HepG2 (cell line): ENCODE results near the gene KCNA3. TPM values are rescaled to one million over a fixed set of nuclear protein-coding genes. Genes with fewer than 3 reads are reported as not detected.

Experiments used
- ATAC-seq: fragments of 200-7000 bp; cut with Tn5 transposase; 3 replicates; pipeline ENCODE4 v1.9.1; 2020; ENCODE audit warnings: mild to moderate bottlenecking, moderate library complexity
- BruUV-seq: library from RNA; stranded (reverse); fragments of 400-500 nt; replicated peaks from 2 replicates; lab custom pipeline; 2021; lab: Mats Ljungman, UMichigan
- CTCF ChIA-PET: fragments of 300-600 bp; formaldehyde crosslinking; extraction: SDS; loops from one replicate; lab custom pipeline; 2021; ENCODE audit warnings: low total read pairs, inconsistent platforms, low intra/inter-chr PET ratio; lab: Yijun Ruan, JAX
- POLR2A ChIA-PET: fragments of 350-600 bp; sonication (Branson Sonifier 250); formaldehyde crosslinking; loops from one replicate; lab custom pipeline; 2020; ENCODE audit warnings: antibody characterized with exemption, inconsistent platforms; lab: Yijun Ruan, JAX
- DNase-seq: peaks from one replicate; pipeline ENCODE4 v3.0.0-alpha.2; 2015; ENCODE audit warnings: low spot score
- FAIRE-seq: peaks from 3 replicates; lab custom pipeline; 2011; peaks lifted over from hg19 to GRCh38; lab: Jason Lieb, UNC
- H2AFZ ChIP-seq: one replicate; pipeline ENCODE4 v1.6.1; 2011; ENCODE audit warnings: low read length, inconsistent platforms
- H3K27ac ChIP-seq: fragments of 300-600 bp; 3 replicates; pipeline ENCODE4 v1.8.0; 2011; ENCODE audit warnings: mixed run types, mild to moderate bottlenecking, mixed read lengths, low read length, inconsistent platforms; ENCODE audit not compliant: insufficient read depth; ENCODE audit errors: extremely low read length
- H3K27me3 ChIP-seq, 2 experiments: fragments of 200-600 bp in 1 of 2; 2 replicates in 1 of 2; 3 replicates in 1 of 2; pipeline versions ENCODE4 v1.6.0 to v1.8.0; 2011; ENCODE audit warnings: low read length in 2 of 2, mild to moderate bottlenecking in 2 of 2, moderate library complexity in 2 of 2, inconsistent platforms in 1 of 2; ENCODE audit not compliant: insufficient read depth in 2 of 2, control insufficient read depth in 1 of 2
- H3K36me3 ChIP-seq, 2 experiments: fragments of 200-600 bp in 1 of 2; replicated peaks in 1 of 2; 2 replicates in 1 of 2; 3 replicates in 1 of 2; pipeline versions ENCODE4 v1.5.1 to v1.8.0; 2011; ENCODE audit warnings: low read length in 2 of 2, inconsistent platforms in 1 of 2; ENCODE audit not compliant: insufficient read depth in 2 of 2, control insufficient read depth in 1 of 2
- H3K4me1 ChIP-seq: 2 replicates; pipeline ENCODE4 v1.5.1; 2012; ENCODE audit warnings: low read length, inconsistent platforms; ENCODE audit not compliant: insufficient read depth
- H3K4me2 ChIP-seq: 2 replicates; pipeline ENCODE4 v1.6.0; 2011; ENCODE audit warnings: low read depth, low read length, inconsistent platforms
- H3K4me3 ChIP-seq, 3 experiments: fragments of 200-600 bp in 1 of 3; sonication (generic), shearing (Covaris generic) in 1 of 3; replicated peaks in 1 of 3; 2 replicates each; pipeline ENCODE4 v1.5.1; 2011 to 2016; ENCODE audit warnings: low read length in 3 of 3, inconsistent platforms in 2 of 3, low read depth in 2 of 3, mild to moderate bottlenecking in 2 of 3, control low read depth in 1 of 3, mixed read lengths in 1 of 3; ENCODE audit not compliant: insufficient read depth in 1 of 3
- H3K79me2 ChIP-seq: one replicate; pipeline ENCODE4 v1.6.1; 2011; ENCODE audit warnings: low read length, inconsistent platforms; ENCODE audit not compliant: insufficient read depth
- H3K9ac ChIP-seq: 2 replicates; pipeline ENCODE4 v1.6.0; 2011; ENCODE audit warnings: mild to moderate bottlenecking, low read depth, low read length, inconsistent platforms; ENCODE audit not compliant: insufficient read depth
- H3K9me3 ChIP-seq: 2 replicates; pipeline ENCODE4 v1.5.1; 2012; ENCODE audit warnings: mild to moderate bottlenecking, low read length
- H4K20me1 ChIP-seq: 2 replicates; pipeline ENCODE4 v1.6.0; 2011; ENCODE audit warnings: inconsistent platforms, mild to moderate bottlenecking, low read length, moderate library complexity; ENCODE audit not compliant: insufficient read depth
- BCL6 ChIP-seq: IDR thresholded peaks from 2 replicates; pipeline ENCODE4 v1.6.1; 2016; ENCODE audit warnings: missing genetic modification reagents, missing compliant biosample characterization
- CCDC6 ChIP-seq: sonication (generic); formaldehyde crosslinking; IDR thresholded peaks from 2 replicates; pipeline ENCODE4 v1.8.1; 2022; ENCODE audit warnings: mild to moderate bottlenecking, missing genetic modification reagents, moderate library complexity
- KDM4B ChIP-seq: sonication (generic); formaldehyde crosslinking; IDR thresholded peaks from 2 replicates; pipeline ENCODE4 v1.4.0; 2020; ENCODE audit warnings: missing genetic modification reagents
- KIAA2018 ChIP-seq: sonication (generic); formaldehyde crosslinking; IDR thresholded peaks from 2 replicates; pipeline ENCODE4 v1.5.0; 2020; ENCODE audit warnings: mild to moderate bottlenecking, missing genetic modification reagents, borderline replicate concordance
- REPIN1 ChIP-seq: sonication (generic); formaldehyde crosslinking; IDR thresholded peaks from 2 replicates; pipeline ENCODE4 v1.8.0; 2022; ENCODE audit warnings: missing genetic modification reagents, low read depth, mild to moderate bottlenecking, borderline replicate concordance
- SAP130 ChIP-seq: IDR thresholded peaks from 2 replicates; pipeline ENCODE4 v1.6.1; 2016; ENCODE audit warnings: low read depth
- ZBTB3 ChIP-seq: sonication (generic); formaldehyde crosslinking; IDR thresholded peaks from 2 replicates; pipeline ENCODE4 v1.4.0; 2020; ENCODE audit warnings: low read depth, mild to moderate bottlenecking, moderate library complexity, missing genetic modification reagents, borderline replicate concordance
- ZMYM3 ChIP-seq: sonication (generic); formaldehyde crosslinking; IDR thresholded peaks from 2 replicates; pipeline ENCODE4 v1.5.1; 2020; ENCODE audit warnings: mild to moderate bottlenecking, missing genetic modification reagents
- ZNF567 ChIP-seq: sonication (generic); formaldehyde crosslinking; IDR thresholded peaks from 2 replicates; pipeline ENCODE4 v1.8.1; 2023; ENCODE audit warnings: mild to moderate bottlenecking, missing genetic modification reagents, borderline replicate concordance
- ZNF709 ChIP-seq: sonication (generic); formaldehyde crosslinking; IDR thresholded peaks from 2 replicates; pipeline ENCODE4 v1.5.0; 2020; ENCODE audit warnings: mild to moderate bottlenecking, missing genetic modification reagents
- ZSCAN29 ChIP-seq: sonication (generic); formaldehyde crosslinking; conservative IDR thresholded peaks from 2 replicates; pipeline ENCODE4 v1.4.0; 2020; ENCODE audit warnings: mild to moderate bottlenecking, missing genetic modification reagents
- in situ Hi-C: cut with HindIII; loops from 2 replicates; pipeline ENCODE4 v1.10.0; 2017; ENCODE audit warnings: low pct_unique_long_range_greater_than_20kb; ENCODE audit not compliant: extremely low pct_ligation_motif_present
- intact Hi-C: fragments of 100-400 bp; cut with micrococcal nuclease; formaldehyde crosslinking; loops from one replicate; pipeline ENCODE4 v1.10.0; 2022; ENCODE audit not compliant: unreplicated experiment
- polyA plus RNA-seq, 8 experiments: library from polyadenylated mRNA; depleted of rRNA in 3 of 8; stranded (reverse) in 7 of 8; unstranded in 1 of 8; fragments of >200 nt; fragmentation: Illumina TruSeq in 4 of 8; extraction: Trizol in 4 of 8; gene quantifications; 2 replicates each; pipeline versions ENCODE4 v1.2.1 to v1.2.3, GENCODE V29; 2011 to 2016; ENCODE audit warnings: low read depth in 4 of 8, missing spikeins in 1 of 8, mixed read lengths in 1 of 8; ENCODE audit not compliant: insufficient read depth in 1 of 8
- total RNA-seq, 5 experiments: library from RNA; depleted of rRNA; stranded (reverse); fragments of >200 nt; fragmentation: Illumina TruSeq; extraction: Trizol; gene quantifications; 2 replicates each; pipeline ENCODE4 v1.2.3, GENCODE V29; 2016; ENCODE audit warnings: low read depth in 1 of 5
- TF ChIP-seq, protein P1 (sequence below): sonication (generic); formaldehyde crosslinking; IDR thresholded peaks from 2 replicates; pipeline ENCODE4 v1.5.1; 2020; ENCODE audit warnings: mild to moderate bottlenecking, missing genetic modification reagents, borderline replicate concordance

Gene KCNA3
- total and polyA plus RNA-seq, 2 of the 13 experiments (the other 11 are each of a cell fraction or from before 2014, with no cell fraction given) = not detected

- Histone ChIP-seq H3K4me2 (no peak overlapping the region), H3K9me3 (no peaks in the 10 kb centered on the region), H3K27ac (no peak overlapping the region), H3K27me3 (0 out of 5 replicates have a peak, but pooled peaks cover 0 to 4% of the 10 kb centered on the region in 2 experiments), H3K36me3 (no peaks in the 10 kb centered on the region), H2AFZ (no peak overlapping the region), H3K9ac (no peak overlapping the region), H4K20me1 (no peaks in the 10 kb centered on the region), H3K4me3 (no peak overlapping the region), H3K79me2 (no peaks in the 10 kb centered on the region), H3K4me1 (no peaks in the 10 kb centered on the region)
- in situ Hi-C loops (no loop called here), intact Hi-C loops (no loop called here)
- no TSS peak for BruUV-seq
- ATAC-seq (no peak), DNase-seq (no peak), FAIRE-seq (no peak)
- ChIA-PET POLR2A (no interaction called here), CTCF (no interaction called here)
- TF ChIP-seq KDM4B (CRISPR knock-in tag) (no peak), ZNF567 (CRISPR knock-in tag) (no peak), ZNF709 (CRISPR knock-in tag) (no peak), KIAA2018 (no peak), ZSCAN29 (no peak), ZMYM3 (no peak), SAP130 (CRISPR knock-in tag) (no peak), REPIN1 (CRISPR knock-in tag) (no peak), BCL6 (no peak), ZBTB3 (CRISPR knock-in tag) (no peak), CCDC6 (CRISPR knock-in tag) (no peak)
- TF ChIP-seq, protein P1, sequence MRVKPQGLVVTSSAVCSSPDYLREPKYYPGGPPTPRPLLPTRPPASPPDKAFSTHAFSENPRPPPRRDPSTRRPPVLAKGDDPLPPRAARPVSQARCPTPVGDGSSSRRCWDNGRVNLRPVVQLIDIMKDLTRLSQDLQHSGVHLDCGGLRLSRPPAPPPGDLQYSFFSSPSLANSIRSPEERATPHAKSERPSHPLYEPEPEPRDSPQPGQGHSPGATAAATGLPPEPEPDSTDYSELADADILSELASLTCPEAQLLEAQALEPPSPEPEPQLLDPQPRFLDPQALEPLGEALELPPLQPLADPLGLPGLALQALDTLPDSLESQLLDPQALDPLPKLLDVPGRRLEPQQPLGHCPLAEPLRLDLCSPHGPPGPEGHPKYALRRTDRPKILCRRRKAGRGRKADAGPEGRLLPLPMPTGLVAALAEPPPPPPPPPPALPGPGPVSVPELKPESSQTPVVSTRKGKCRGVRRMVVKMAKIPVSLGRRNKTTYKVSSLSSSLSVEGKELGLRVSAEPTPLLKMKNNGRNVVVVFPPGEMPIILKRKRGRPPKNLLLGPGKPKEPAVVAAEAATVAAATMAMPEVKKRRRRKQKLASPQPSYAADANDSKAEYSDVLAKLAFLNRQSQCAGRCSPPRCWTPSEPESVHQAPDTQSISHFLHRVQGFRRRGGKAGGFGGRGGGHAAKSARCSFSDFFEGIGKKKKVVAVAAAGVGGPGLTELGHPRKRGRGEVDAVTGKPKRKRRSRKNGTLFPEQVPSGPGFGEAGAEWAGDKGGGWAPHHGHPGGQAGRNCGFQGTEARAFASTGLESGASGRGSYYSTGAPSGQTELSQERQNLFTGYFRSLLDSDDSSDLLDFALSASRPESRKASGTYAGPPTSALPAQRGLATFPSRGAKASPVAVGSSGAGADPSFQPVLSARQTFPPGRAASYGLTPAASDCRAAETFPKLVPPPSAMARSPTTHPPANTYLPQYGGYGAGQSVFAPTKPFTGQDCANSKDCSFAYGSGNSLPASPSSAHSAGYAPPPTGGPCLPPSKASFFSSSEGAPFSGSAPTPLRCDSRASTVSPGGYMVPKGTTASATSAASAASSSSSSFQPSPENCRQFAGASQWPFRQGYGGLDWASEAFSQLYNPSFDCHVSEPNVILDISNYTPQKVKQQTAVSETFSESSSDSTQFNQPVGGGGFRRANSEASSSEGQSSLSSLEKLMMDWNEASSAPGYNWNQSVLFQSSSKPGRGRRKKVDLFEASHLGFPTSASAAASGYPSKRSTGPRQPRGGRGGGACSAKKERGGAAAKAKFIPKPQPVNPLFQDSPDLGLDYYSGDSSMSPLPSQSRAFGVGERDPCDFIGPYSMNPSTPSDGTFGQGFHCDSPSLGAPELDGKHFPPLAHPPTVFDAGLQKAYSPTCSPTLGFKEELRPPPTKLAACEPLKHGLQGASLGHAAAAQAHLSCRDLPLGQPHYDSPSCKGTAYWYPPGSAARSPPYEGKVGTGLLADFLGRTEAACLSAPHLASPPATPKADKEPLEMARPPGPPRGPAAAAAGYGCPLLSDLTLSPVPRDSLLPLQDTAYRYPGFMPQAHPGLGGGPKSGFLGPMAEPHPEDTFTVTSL (CRISPR knock-in tag) = no peak
These were observed 29.5 kb downstream of the KCNA3 start for GRCh38 chr1:110645211-110645610.
